ENCODE results near the gene ELMO1. TPM values are rescaled to one million over a fixed set of nuclear protein-coding genes. Genes with fewer than 3 reads are reported as not detected.

Gene ELMO1
- total and polyA plus RNA-seq, 2 experiments from 2014 or later: 6.5 to 24.9 TPM

- DNase-seq (ENCODE audit: low spot score) (no peak), ATAC-seq (no peak)
- Histone ChIP-seq H3K4me1 (ENCODE audit: insufficient read depth) (no peaks in the 10 kb centered on the region), H2AFZ (no peak overlapping the region), H3K4me3 (no peak overlapping the region), H3K27ac (ENCODE audit: low read depth) (no peak overlapping the region), H3K4me2 (no peak overlapping the region), H3K79me2 (replicated peaks; ENCODE audit: insufficient read depth) (no peaks in the 10 kb centered on the region), H4K20me1 (replicated peaks; ENCODE audit: insufficient read depth) (no peaks in the 10 kb centered on the region), H3K9me2 (ENCODE audit: insufficient read depth) (no peaks in the 10 kb centered on the region), H3K36me3 (ENCODE audit: insufficient read depth) (no peaks in the 10 kb centered on the region), H3K27me3 (ENCODE audit: insufficient read depth) (no peaks in the 10 kb centered on the region), H3F3A (replicated peaks; ENCODE audit: low read depth) (no peaks in the 10 kb centered on the region)
- H3K27ac Mint-ChIP-seq: no peak overlapping the region
- TF ChIP-seq CREB1 (CRISPR knock-in tag; IDR thresholded peaks at IDR 0.05; ENCODE audit: low read depth): no peak
- TF ChIP-seq REST (IDR thresholded peaks at IDR 0.05; ENCODE audit: unreplicated experiment): no peak
- TF ChIP-seq ZNF462 (CRISPR knock-in tag; IDR thresholded peaks at IDR 0.05): no peak
- no peak for TF ChIP-seq EZH2 (IDR thresholded peaks at IDR 0.05; ENCODE audit: low read depth, unreplicated experiment)
- no peak for TF ChIP-seq STAT1 (IDR thresholded peaks at IDR 0.05; ENCODE audit: unreplicated experiment)
- TF ChIP-seq EZH2phosphoT487 (IDR thresholded peaks at IDR 0.05; ENCODE audit: unreplicated experiment): no peak
- no peak for TF ChIP-seq CTCF (conservative IDR thresholded peaks at IDR 0.05; ENCODE audit: low read depth in 2 of 2)
- TF ChIP-seq JUNB (IDR thresholded peaks at IDR 0.05; ENCODE audit: unreplicated experiment): no peak
- no peak for TF ChIP-seq ETS1 (IDR thresholded peaks at IDR 0.05)
- no peak for TF ChIP-seq ZNF331 (CRISPR knock-in tag; IDR thresholded peaks at IDR 0.05; ENCODE audit: low read depth)
- no peak for TF ChIP-seq NANOG (IDR thresholded peaks at IDR 0.05; ENCODE audit: borderline replicate concordance)
- TF ChIP-seq ZNF114 (CRISPR knock-in tag; IDR thresholded peaks at IDR 0.05): no peak
- TF ChIP-seq POLR2AphosphoS5 (IDR thresholded peaks at IDR 0.05; ENCODE audit: low read depth): no peak
- no peaks in the 10 kb centered on the region for H3K27me3 Mint-ChIP-seq (ENCODE audit: insufficient read depth, low read depth, poor library complexity)
- peaks cover 2% of the 10 kb centered on the region; the same call in 1 of the 3 replicates for H3K36me3 Mint-ChIP-seq (ENCODE audit: low read depth)
- peaks cover 10% of the 10 kb centered on the region; the same call in 2 of the 3 replicates for H3K4me1 Mint-ChIP-seq
- H3K4me3 Mint-ChIP-seq: no peak overlapping the region
- no peaks in the 10 kb centered on the region for H3K9me3 Mint-ChIP-seq
Observed at GRCh38 chr7:37236906-37237305, 211.8 kb downstream of the ELMO1 start.

Measured in GM23338 (cell line).